Measurements from ENCODE around the gene WWOX. TPM values are rescaled to one million over a fixed set of nuclear protein-coding genes. Genes with fewer than 3 reads are reported as not detected.

Gene WWOX
- total RNA-seq, 1 donor = 24.2 TPM

- TF ChIP-seq CTCF (IDR thresholded peaks at IDR 0.05; ENCODE audit: insufficient read depth, low read length) = no peak
- H3K4me3 ChIP-seq (ENCODE audit: low read depth, low read length) = no peak overlapping the region
- no peak for DNase-seq (ENCODE audit: low read depth)
These were observed 551.1 kb downstream of the WWOX start for GRCh38 chr16:78650339-78651074.

DNA sequence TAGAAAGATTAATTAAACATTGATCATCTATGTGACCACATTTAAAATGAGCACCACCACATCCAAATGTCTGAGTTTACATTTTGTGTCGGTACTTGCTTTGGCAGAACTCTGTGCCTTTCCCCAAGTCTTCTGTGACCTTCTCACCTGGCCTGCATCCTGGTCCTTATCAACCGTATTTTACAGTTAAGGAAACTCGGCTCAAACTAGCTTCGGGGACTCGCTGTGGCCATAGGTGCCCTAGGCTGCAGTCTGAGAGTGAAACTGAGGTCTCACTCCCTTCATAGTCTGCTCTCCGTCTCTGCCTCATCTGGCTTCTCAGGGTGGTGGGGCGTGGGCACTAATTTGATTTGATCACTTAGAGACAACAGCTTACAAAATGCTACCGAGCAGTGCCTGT is 555.5 kb downstream of the WWOX start:
- no peak overlapping the region for H3K4me3 ChIP-seq (ENCODE audit: low read depth, low read length)
- TF ChIP-seq CTCF (IDR thresholded peaks at IDR 0.05; ENCODE audit: insufficient read depth, low read length) = no peak
- no peak for DNase-seq (ENCODE audit: low read depth)

- TF ChIP-seq CTCF (IDR thresholded peaks at IDR 0.05; ENCODE audit: insufficient read depth, low read length) = no peak
- DNase-seq (ENCODE audit: low read depth) = no peak
- no peak overlapping the region for H3K4me3 ChIP-seq (ENCODE audit: low read depth, low read length)
These were observed 556.1 kb downstream of the WWOX start for GRCh38 chr16:78655331-78656113.

- H3K4me3 ChIP-seq (ENCODE audit: low read depth, low read length) = no peak overlapping the region
- no peak for DNase-seq (ENCODE audit: low read depth)
- TF ChIP-seq CTCF (IDR thresholded peaks at IDR 0.05; ENCODE audit: insufficient read depth, low read length) = no peak
These were observed 557.4 kb downstream of the WWOX start for GRCh38 chr16:78656887-78657286.

- no peak for TF ChIP-seq CTCF (IDR thresholded peaks at IDR 0.05; ENCODE audit: insufficient read depth, low read length)
- no peak overlapping the region for H3K4me3 ChIP-seq (ENCODE audit: low read depth, low read length)
- DNase-seq (ENCODE audit: low read depth) = no peak
These were observed 559.8 kb downstream of the WWOX start for GRCh38 chr16:78659216-78659615.

DNA sequence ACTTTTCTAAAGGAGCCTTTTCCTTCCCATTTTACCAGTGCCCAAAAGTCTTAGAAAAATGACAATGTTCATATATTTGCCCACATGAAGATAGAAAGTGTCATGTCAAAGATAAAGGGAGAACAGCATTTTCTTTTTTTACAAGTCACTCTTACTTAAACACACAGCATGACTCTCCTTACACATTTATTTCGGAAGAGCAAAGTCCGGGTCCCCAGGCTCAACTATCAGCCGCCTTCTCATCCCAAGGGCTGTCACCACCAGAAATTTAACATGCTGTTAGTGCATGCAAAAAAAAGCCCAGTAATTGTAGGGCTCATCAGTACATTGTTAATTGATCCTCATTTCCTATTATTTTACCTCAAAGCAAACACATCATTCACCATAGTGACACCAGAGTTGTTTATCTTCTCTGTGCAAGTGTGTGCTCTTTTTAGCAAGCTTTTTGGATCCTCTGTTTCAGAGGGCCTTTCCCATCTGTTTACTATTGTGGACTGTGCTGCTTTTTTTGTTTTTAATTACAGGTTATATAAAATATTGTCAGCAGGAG is 560.3 kb downstream of the WWOX start:
- no peak overlapping the region for H3K4me3 ChIP-seq (ENCODE audit: low read depth, low read length)
- no peak for DNase-seq (ENCODE audit: low read depth)
- TF ChIP-seq CTCF (IDR thresholded peaks at IDR 0.05; ENCODE audit: insufficient read depth, low read length) = no peak
